Muscle of leg (tissue), 11 donors: Measurements from ENCODE around the gene INF2. TPM values are rescaled to one million over a fixed set of nuclear protein-coding genes. Genes with fewer than 3 reads are reported as not detected.

ENCODE experiments used
- DNase-seq: peaks from one replicate; pipeline ENCODE4 v3.0.0; 2013
- H3K27ac ChIP-seq: one replicate; pipeline ENCODE4 v1.5.1; 2013; ENCODE audit warnings: mild to moderate bottlenecking, low read length, control low read depth
- H3K27me3 ChIP-seq: one replicate; pipeline ENCODE4 v1.6.1; 2013; ENCODE audit warnings: low read length; ENCODE audit not compliant: control insufficient read depth, insufficient read depth
- H3K36me3 ChIP-seq: one replicate; pipeline ENCODE4 v1.6.1; 2013; ENCODE audit warnings: low read length; ENCODE audit not compliant: control insufficient read depth, insufficient read depth
- H3K4me1 ChIP-seq: one replicate; pipeline ENCODE4 v1.6.1; 2013; ENCODE audit warnings: low read length; ENCODE audit not compliant: control insufficient read depth, insufficient read depth
- H3K4me3 ChIP-seq: one replicate; pipeline ENCODE4 v1.5.1; 2013; ENCODE audit warnings: low read length, control low read depth
- H3K9me3 ChIP-seq: replicated peaks from 2 replicates; pipeline ENCODE4 v1.6.1; 2013; ENCODE audit warnings: low read depth, low read length; ENCODE audit not compliant: control insufficient read depth
- WGBS: methylation state at CpG from one replicate; pipeline ENCODE4 v1.1.5; 2013; ENCODE audit warnings: missing lambda C conversion rate; ENCODE audit not compliant: insufficient coverage; 5-methylcytosine and 5-hydroxymethylcytosine counted together
- polyA plus RNA-seq, 8 donors: library from polyadenylated mRNA; unstranded; fragments of 120-200 nt; gene quantifications; one replicate each; pipeline versions ENCODE4 v1.2.1 to v1.2.3, GENCODE V29; 2013; ENCODE audit warnings: inconsistent platforms in 1 of 8, low replicate concordance in 1 of 8; ENCODE audit not compliant: insufficient read length in 8 of 8, insufficient read depth in 1 of 8
- total RNA-seq: library from RNA; stranded (reverse); fragments of 120-200 nt; gene quantifications from one replicate; pipeline ENCODE4 v1.2.4, GENCODE V29; 2013

The INF2 gene
- total and polyA plus RNA-seq, 9 donors, result 31.1 to 63.8 (median 48.5) TPM

DNA sequence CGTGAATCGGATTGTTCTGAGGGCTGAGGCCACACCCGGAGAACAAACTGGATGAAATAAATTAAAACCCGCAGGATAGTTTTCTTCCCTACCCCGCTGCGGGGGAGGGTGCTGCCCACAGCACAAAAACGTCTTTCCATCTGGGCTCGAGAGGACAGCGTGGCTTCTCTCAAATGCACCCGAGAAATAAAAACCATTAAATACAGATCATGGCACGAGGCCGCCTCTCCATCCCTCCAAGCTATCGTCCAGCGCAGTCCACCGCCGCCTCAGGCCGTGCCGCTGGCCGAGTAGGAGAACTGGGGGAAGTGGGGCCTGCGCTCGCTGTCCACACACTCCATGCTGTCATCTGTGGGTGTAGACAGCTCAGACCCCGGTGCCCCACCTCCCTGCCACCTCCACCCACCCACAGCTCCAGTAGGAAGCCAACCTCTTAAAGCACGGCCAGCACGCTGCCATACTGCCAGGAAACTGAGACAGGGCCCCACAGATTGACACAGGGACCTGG is 80.7 kb downstream of the INF2 start:
- Histone ChIP-seq H3K36me3 (peaks cover 58% of the 10 kb centered on the region), H3K9me3 (peaks cover 8% of the 10 kb centered on the region), H3K27me3 (no peaks in the 10 kb centered on the region), H3K27ac (no peak overlapping the region), H3K4me1 (peaks cover 18% of the 10 kb centered on the region), H3K4me3 (no peak overlapping the region)
- DNase-seq, result no peak
- 61% methylated on average over 13 of the region's 24 CpGs for WGBS

DNA sequence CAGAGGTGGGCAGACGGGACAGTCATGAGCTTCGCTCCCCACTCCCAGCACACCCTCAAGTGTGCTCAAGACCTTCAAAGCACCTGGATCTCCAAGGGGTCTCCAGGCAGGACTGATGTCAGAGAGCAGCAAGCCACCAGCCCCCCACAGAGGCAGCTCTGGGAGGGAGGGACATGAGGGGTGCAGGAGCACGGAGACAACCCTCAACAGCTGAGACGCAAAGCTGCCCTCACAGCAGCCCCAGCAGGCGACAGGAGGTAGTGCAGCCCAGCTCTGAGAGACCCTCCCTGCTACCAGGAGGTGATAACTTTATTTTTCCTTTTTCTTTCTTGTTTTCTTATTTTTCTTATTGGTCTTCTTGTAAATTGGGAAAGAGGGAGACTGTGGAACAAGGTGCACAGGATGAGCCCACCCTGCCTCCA is 81.4 kb downstream of the INF2 start:
- H3K27ac ChIP-seq, result no peak overlapping the region
- WGBS, result no CpG with 5 or more reads among the region's 5 CpGs
- H3K36me3 ChIP-seq, result peaks cover 65% of the 10 kb centered on the region
- H3K27me3 ChIP-seq, result no peaks in the 10 kb centered on the region
- H3K9me3 ChIP-seq, result peaks cover 8% of the 10 kb centered on the region
- no peak overlapping the region for H3K4me3 ChIP-seq
- DNase-seq, result no peak
- H3K4me1 ChIP-seq, result peaks cover 18% of the 10 kb centered on the region

DNA sequence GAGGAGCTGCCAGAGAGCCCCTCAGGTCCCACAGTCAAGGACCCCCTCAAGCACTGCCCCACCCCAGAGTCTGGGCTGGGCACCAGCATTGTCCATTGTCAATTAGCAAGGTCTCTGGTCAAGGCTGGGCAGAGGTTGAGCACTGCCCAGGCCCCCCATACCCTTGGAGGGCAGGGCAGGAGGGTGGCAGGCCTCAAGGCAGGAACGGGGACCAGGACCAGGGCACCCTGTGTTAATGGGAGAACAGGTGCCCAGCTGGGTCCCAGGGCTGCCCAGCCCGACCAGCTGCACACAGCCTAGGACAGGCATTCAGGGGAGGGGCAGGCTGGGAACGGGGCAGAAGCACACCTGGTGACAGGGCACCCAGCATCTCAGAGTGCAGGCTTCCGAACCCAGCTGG is 82.0 kb downstream of the INF2 start:
- Histone ChIP-seq H3K36me3 (peaks cover 70% of the 10 kb centered on the region), H3K9me3 (peaks cover 8% of the 10 kb centered on the region), H3K4me3 (no peak overlapping the region), H3K27ac (no peak overlapping the region), H3K27me3 (no peaks in the 10 kb centered on the region), H3K4me1 (peaks cover 18% of the 10 kb centered on the region)
- WGBS, result 95% methylated on average over 4 of the region's 4 CpGs
- no peak for DNase-seq

Other genes with a start within 250 kb of the INF2 start
- 18.8 TPM for gene C14orf180, start 109.9 kb upstream of the INF2 start, total RNA-seq
- gene C14orf180, start 109.9 kb upstream of the INF2 start, polyA plus RNA-seq, result 10 to 100 TPM in 5 of 8 donors, 1 to 10 TPM in 3; 3.9 to 18.6 (median 11.3) TPM
- 0.49 TPM for gene TMEM179, start 84.8 kb upstream of the INF2 start, total RNA-seq
- gene TMEM179, start 84.8 kb upstream of the INF2 start, polyA plus RNA-seq, result under 1 TPM; 0.38 to 0.95 (median 0.64) TPM
- 42.3 TPM for gene ADSS1, start 34.6 kb downstream of the INF2 start, total RNA-seq
- gene ADSS1, start 34.6 kb downstream of the INF2 start, polyA plus RNA-seq, result 10 to 100 TPM; 31.3 to 78.5 (median 57.7) TPM
- gene SIVA1, start 63.5 kb downstream of the INF2 start, total RNA-seq, result 92.4 TPM
- gene SIVA1, start 63.5 kb downstream of the INF2 start, polyA plus RNA-seq, result 100 to 1,000 TPM in 1 of 8 donors, 10 to 100 TPM in 7; 66.1 to 110 (median 81.7) TPM
- gene AKT1, start 106.1 kb downstream of the INF2 start, total RNA-seq, result 135 TPM
- 100 to 1,000 TPM; 137 to 255 (median 220) TPM for gene AKT1, start 106.1 kb downstream of the INF2 start, polyA plus RNA-seq
- 3.3 TPM for gene ZBTB42, start 111.5 kb downstream of the INF2 start, total RNA-seq
- 1 to 10 TPM; 4.2 to 7.2 (median 5.3) TPM for gene ZBTB42, start 111.5 kb downstream of the INF2 start, polyA plus RNA-seq
- gene CEP170B, start 175.7 kb downstream of the INF2 start, total RNA-seq, result 1.6 TPM
- 1 to 10 TPM; 1.8 to 5.1 (median 2.8) TPM for gene CEP170B, start 175.7 kb downstream of the INF2 start, polyA plus RNA-seq
- gene PLD4, start 235.3 kb downstream of the INF2 start, total RNA-seq, result 3.1 TPM
- gene PLD4, start 235.3 kb downstream of the INF2 start, polyA plus RNA-seq, result 1 to 10 TPM; 4.4 to 9.7 (median 6.6) TPM